WERI-Rb-1 (cell line): Measurements from ENCODE around the gene NELL1.

ENCODE experiments used
- DNase-seq: peaks from one replicate; pipeline ENCODE4 v3.0.0-alpha.2; 2020
- H3K27ac ChIP-seq: fragments of 250-450 bp; sonication (Bioruptor Pico); 2 replicates; pipeline ENCODE4 v1.5.1; 2020; ENCODE audit warnings: mild to moderate bottlenecking, moderate library complexity
- H3K27me3 ChIP-seq: fragments of 250-450 bp; sonication (Bioruptor Pico); 2 replicates; pipeline ENCODE4 v1.5.1; 2021; ENCODE audit warnings: mild to moderate bottlenecking, low read depth, moderate library complexity; ENCODE audit not compliant: insufficient read depth, severe bottlenecking
- H3K36me3 ChIP-seq: fragments of 250-450 bp; sonication (Bioruptor Pico); 2 replicates; pipeline ENCODE4 v1.5.1; 2020; ENCODE audit warnings: mild to moderate bottlenecking, moderate library complexity
- H3K4me3 ChIP-seq: 2 replicates; pipeline ENCODE4 v1.5.1; 2011; ENCODE audit warnings: low read depth, mild to moderate bottlenecking, control low read depth, low read length
- H3K9me3 ChIP-seq: fragments of 250-450 bp; sonication (Bioruptor Pico); 2 replicates; pipeline ENCODE4 v1.5.1; 2021; ENCODE audit warnings: mild to moderate bottlenecking, moderate library complexity; ENCODE audit not compliant: severe bottlenecking
- TF ChIP-seq, protein P1 (sequence below): IDR thresholded peaks from 2 replicates; pipeline ENCODE4 v1.5.1; 2011; ENCODE audit warnings: low read depth, mild to moderate bottlenecking, control low read depth, inconsistent platforms, low read length

The NELL1 gene

DNA sequence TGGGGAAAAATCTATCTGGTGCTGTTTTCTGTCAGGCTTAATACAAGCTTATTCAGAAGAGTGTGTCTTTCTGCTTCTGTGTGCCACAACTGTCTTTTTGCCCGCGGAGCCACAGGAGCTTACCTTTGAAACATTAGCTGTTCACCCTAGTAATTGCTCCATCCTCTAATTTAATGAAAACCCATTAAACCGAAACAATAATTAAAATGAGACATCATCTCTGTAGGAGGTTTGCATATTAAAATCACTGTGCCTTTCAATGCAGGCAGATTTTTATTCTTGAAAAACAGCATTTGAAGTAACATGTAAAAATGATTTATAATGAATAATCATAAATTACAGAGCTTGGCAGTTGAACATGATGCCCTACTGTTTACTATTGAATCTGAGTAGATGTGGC, 102.3 kb downstream of the NELL1 start:
- TF ChIP-seq, protein P1, sequence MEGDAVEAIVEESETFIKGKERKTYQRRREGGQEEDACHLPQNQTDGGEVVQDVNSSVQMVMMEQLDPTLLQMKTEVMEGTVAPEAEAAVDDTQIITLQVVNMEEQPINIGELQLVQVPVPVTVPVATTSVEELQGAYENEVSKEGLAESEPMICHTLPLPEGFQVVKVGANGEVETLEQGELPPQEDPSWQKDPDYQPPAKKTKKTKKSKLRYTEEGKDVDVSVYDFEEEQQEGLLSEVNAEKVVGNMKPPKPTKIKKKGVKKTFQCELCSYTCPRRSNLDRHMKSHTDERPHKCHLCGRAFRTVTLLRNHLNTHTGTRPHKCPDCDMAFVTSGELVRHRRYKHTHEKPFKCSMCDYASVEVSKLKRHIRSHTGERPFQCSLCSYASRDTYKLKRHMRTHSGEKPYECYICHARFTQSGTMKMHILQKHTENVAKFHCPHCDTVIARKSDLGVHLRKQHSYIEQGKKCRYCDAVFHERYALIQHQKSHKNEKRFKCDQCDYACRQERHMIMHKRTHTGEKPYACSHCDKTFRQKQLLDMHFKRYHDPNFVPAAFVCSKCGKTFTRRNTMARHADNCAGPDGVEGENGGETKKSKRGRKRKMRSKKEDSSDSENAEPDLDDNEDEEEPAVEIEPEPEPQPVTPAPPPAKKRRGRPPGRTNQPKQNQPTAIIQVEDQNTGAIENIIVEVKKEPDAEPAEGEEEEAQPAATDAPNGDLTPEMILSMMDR = no peak
- Histone ChIP-seq H3K27me3 (no peaks in the 10 kb centered on the region), H3K27ac (no peak overlapping the region), H3K36me3 (no peaks in the 10 kb centered on the region), H3K4me3 (no peak overlapping the region), H3K9me3 (no peaks in the 10 kb centered on the region)
- no peak for DNase-seq

DNA sequence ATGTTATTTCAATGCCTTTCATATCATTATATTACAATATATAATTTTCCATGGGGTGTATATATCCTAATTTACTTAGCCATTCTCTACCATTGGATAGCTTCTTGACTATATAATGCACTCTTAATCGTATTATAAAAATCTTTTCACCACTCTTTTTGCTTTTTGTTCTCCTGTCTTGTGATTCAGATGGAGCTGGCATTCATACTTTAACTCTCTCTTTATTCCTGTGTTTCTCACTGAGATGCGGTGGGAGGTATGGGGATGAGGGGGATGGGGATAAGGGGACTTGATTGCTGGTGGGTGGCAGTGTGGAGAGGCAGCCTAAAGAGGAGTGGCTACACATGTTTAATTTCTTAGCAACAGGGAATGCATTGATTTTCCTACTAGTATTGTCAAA, 105.9 kb downstream of the NELL1 start:
- no peaks in the 10 kb centered on the region for H3K9me3 ChIP-seq
- TF ChIP-seq, protein P1 = no peak
- DNase-seq = no peak
- no peak overlapping the region for H3K27ac ChIP-seq
- no peaks in the 10 kb centered on the region for H3K36me3 ChIP-seq
- H3K4me3 ChIP-seq = no peak overlapping the region
- H3K27me3 ChIP-seq = no peaks in the 10 kb centered on the region

DNA sequence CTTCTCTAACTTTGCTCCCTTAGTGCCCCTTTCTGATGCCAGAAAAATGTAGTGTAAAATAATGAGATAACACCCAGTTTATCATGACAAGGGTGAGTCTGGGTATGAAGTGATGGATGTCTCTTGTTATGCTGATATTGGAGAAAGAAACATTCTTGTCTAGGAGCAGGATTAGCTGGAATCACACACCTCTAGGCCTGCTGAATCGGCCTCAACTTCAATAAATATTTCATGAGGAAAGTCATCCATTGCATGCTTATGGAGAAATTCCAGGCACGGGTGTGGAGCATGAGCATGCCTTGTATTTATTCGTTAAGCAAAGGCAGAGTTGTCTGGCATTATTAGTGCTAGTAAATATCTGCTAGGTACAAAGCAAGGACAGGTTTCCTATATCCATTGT, 113.4 kb downstream of the NELL1 start:
- no peaks in the 10 kb centered on the region for H3K27me3 ChIP-seq
- no peak for DNase-seq
- H3K27ac ChIP-seq = no peak overlapping the region
- TF ChIP-seq, protein P1 = no peak
- H3K4me3 ChIP-seq = no peak overlapping the region
- H3K36me3 ChIP-seq = no peaks in the 10 kb centered on the region
- no peaks in the 10 kb centered on the region for H3K9me3 ChIP-seq

DNA sequence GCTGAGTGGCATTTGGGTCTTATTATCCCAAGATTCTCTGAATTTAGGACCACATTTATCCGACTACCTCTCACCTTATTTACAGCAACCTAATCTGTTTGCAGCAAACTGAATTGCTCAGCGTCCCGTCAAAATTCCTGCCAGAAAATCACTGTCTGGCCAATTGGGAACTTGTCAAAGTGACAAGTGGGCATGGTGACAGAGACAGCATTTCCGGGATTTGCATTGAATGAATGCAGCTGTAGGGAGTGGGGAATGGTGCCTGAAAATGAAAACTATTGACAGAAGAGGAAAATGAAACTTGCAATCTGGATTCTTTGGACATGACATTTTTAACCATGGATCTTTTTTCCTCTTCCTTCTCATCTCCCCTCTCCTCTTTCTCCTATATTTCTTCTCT, 113.8 kb downstream of the NELL1 start:
- Histone ChIP-seq H3K9me3 (no peaks in the 10 kb centered on the region), H3K27ac (no peak overlapping the region), H3K4me3 (no peak overlapping the region), H3K27me3 (no peaks in the 10 kb centered on the region), H3K36me3 (no peaks in the 10 kb centered on the region)
- TF ChIP-seq, protein P1 = no peak
- no peak for DNase-seq

DNA sequence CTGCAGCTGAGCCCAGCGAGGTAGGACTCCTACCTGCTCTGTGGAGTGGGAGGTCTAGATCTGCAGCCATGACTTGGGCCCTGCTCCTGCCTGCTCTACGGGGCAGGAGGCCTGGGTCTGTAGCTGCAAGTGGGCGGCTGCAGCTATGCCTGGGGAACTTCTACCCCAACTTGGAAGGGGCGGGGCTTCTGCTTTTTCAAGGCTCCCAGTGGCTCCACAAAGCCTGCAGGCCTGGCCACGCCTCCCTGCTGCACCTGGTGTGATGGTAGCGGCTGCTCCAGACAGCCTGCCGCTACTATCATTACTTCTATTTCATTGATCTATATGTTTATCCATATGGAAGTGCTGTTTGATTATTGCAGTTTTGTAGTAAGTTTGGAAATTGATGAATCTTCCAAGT, 121.2 kb downstream of the NELL1 start:
- Histone ChIP-seq H3K4me3 (no peak overlapping the region), H3K36me3 (no peaks in the 10 kb centered on the region), H3K9me3 (no peaks in the 10 kb centered on the region), H3K27me3 (no peaks in the 10 kb centered on the region), H3K27ac (no peak overlapping the region)
- peak; percentile 10 for DNase-seq
- TF ChIP-seq, protein P1 = no peak

DNA sequence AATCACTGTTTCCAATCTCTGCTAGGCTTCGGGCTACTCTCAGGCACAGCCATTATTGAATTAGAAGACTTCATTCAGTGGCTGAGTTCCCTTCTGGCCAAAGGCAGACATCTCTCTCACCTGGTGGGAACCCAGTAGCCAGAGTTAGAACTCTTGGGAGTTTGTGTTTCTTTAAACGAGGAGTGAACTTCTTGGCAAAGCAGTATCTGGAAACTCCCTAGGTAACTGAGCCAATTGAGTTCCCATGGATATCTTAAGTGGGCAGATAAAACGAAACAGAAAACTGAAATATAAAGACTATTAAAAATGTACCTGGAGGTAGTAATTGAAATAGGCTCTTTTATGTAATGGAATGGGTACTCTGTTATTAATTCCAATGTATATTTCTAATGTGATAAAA, 125.6 kb downstream of the NELL1 start:
- H3K27me3 ChIP-seq = no peaks in the 10 kb centered on the region
- TF ChIP-seq, protein P1 = no peak
- no peaks in the 10 kb centered on the region for H3K36me3 ChIP-seq
- no peak for DNase-seq
- H3K27ac ChIP-seq = no peak overlapping the region
- no peak overlapping the region for H3K4me3 ChIP-seq
- H3K9me3 ChIP-seq = no peaks in the 10 kb centered on the region
